HepG2 (cell line): ENCODE data around the gene FKBP1A. TPM values are rescaled to one million over a fixed set of nuclear protein-coding genes. Genes with fewer than 3 reads are reported as not detected.
A peak's percentile ranks its signal among the peaks of the same experiment; 100 is the strongest.

Source experiments
- DMAP1 ChIP-seq: IDR thresholded peaks from 2 replicates; pipeline ENCODE4 v1.6.1; 2016
- ETV6 ChIP-seq: sonication (generic); formaldehyde crosslinking; conservative IDR thresholded peaks from 2 replicates; pipeline ENCODE4 v1.4.0; 2020; ENCODE audit warnings: missing genetic modification reagents
- FOXK2 ChIP-seq: fragments of 450-650 bp; IDR thresholded peaks from 2 replicates; pipeline ENCODE4 v1.6.1; 2016
- HNRNPH1 ChIP-seq: fragments of 200-400 bp; formaldehyde crosslinking; optimal IDR thresholded peaks from 2 replicates; pipeline ENCODE3; 2017; ENCODE audit warnings: mild to moderate bottlenecking, low read depth, low read length
- MTF2 ChIP-seq: sonication (generic); formaldehyde crosslinking; IDR thresholded peaks from 2 replicates; pipeline ENCODE4 v1.5.0; 2020; ENCODE audit warnings: missing genetic modification reagents, borderline replicate concordance
- NR1H2 ChIP-seq: sonication (generic); formaldehyde crosslinking; IDR thresholded peaks from 2 replicates; pipeline ENCODE4 v1.8.1; 2022; ENCODE audit warnings: low read depth, missing genetic modification reagents, borderline replicate concordance
- REXO4 ChIP-seq: sonication (generic); formaldehyde crosslinking; IDR thresholded peaks from 2 replicates; pipeline ENCODE4 v1.8.0; 2022; ENCODE audit warnings: missing genetic modification reagents, mild to moderate bottlenecking, borderline replicate concordance
- SCMH1 ChIP-seq: sonication (generic); formaldehyde crosslinking; IDR thresholded peaks from 2 replicates; pipeline ENCODE4 v1.9.0; 2021; ENCODE audit warnings: missing genetic modification reagents, mild to moderate bottlenecking, borderline replicate concordance
- ZBTB20 ChIP-seq: sonication (generic); formaldehyde crosslinking; IDR thresholded peaks from 2 replicates; pipeline ENCODE4 v1.8.1; 2023; ENCODE audit warnings: missing genetic modification reagents, low read depth, mild to moderate bottlenecking, borderline replicate concordance
- ZFP1 ChIP-seq: IDR thresholded peaks from 2 replicates; pipeline ENCODE4 v1.6.1; 2016
- ZFX ChIP-seq: sonication (generic); formaldehyde crosslinking; IDR thresholded peaks from 2 replicates; pipeline ENCODE4 v1.4.0; 2020; ENCODE audit warnings: mild to moderate bottlenecking, low read depth, missing genetic modification reagents, moderate library complexity
- ZNF263 ChIP-seq: sonication (generic); formaldehyde crosslinking; IDR thresholded peaks from 2 replicates; pipeline ENCODE4 v1.4.0; 2020; ENCODE audit warnings: missing genetic modification reagents
- ZNF44 ChIP-seq: sonication (generic); formaldehyde crosslinking; IDR thresholded peaks from 2 replicates; pipeline ENCODE4 v1.5.1; 2020; ENCODE audit warnings: mild to moderate bottlenecking, missing genetic modification reagents
- ZNF747 ChIP-seq: sonication (generic); formaldehyde crosslinking; IDR thresholded peaks from 2 replicates; pipeline ENCODE4 v1.8.1; 2023; ENCODE audit warnings: missing genetic modification reagents, mild to moderate bottlenecking, borderline replicate concordance
- ZNF816 ChIP-seq: sonication (generic); formaldehyde crosslinking; IDR thresholded peaks from 2 replicates; pipeline ENCODE4 v1.8.0; 2022; ENCODE audit warnings: missing genetic modification reagents, mild to moderate bottlenecking, borderline replicate concordance
- polyA plus RNA-seq, 8 experiments: library from polyadenylated mRNA; depleted of rRNA in 3 of 8; stranded (reverse) in 7 of 8; unstranded in 1 of 8; fragments of >200 nt; fragmentation: Illumina TruSeq in 4 of 8; extraction: Trizol in 4 of 8; gene quantifications; 2 replicates each; pipeline versions ENCODE4 v1.2.1 to v1.2.3, GENCODE V29; 2011 to 2016; ENCODE audit warnings: low read depth in 4 of 8, missing spikeins in 1 of 8, mixed read lengths in 1 of 8; ENCODE audit not compliant: insufficient read depth in 1 of 8
- total RNA-seq, 5 experiments: library from RNA; depleted of rRNA; stranded (reverse); fragments of >200 nt; fragmentation: Illumina TruSeq; extraction: Trizol; gene quantifications; 2 replicates each; pipeline ENCODE4 v1.2.3, GENCODE V29; 2016; ENCODE audit warnings: low read depth in 1 of 5
- TF ChIP-seq, protein P1 (sequence below): sonication (generic); formaldehyde crosslinking; IDR thresholded peaks from 2 replicates; pipeline ENCODE4 v1.9.0; 2021; ENCODE audit warnings: missing genetic modification reagents, borderline replicate concordance
- TF ChIP-seq, protein P2 (sequence below): IDR thresholded peaks from 2 replicates; pipeline ENCODE4 v1.6.1; 2016; ENCODE audit warnings: low read depth, borderline replicate concordance
- TF ChIP-seq, protein P3 (sequence below): sonication (generic); formaldehyde crosslinking; IDR thresholded peaks from 2 replicates; pipeline ENCODE4 v1.5.0; 2020; ENCODE audit warnings: missing genetic modification reagents
- TF ChIP-seq, protein P4 (sequence below): sonication (generic); formaldehyde crosslinking; conservative IDR thresholded peaks from 2 replicates; pipeline ENCODE4 v1.4.0; 2020; ENCODE audit warnings: mild to moderate bottlenecking, missing genetic modification reagents, moderate library complexity
- TF ChIP-seq, protein P5 (sequence below): sonication (generic); formaldehyde crosslinking; IDR thresholded peaks from 2 replicates; pipeline ENCODE4 v1.5.1; 2020; ENCODE audit warnings: mild to moderate bottlenecking, missing genetic modification reagents, moderate library complexity
- TF ChIP-seq, protein P6 (sequence below): sonication (generic); formaldehyde crosslinking; IDR thresholded peaks from 2 replicates; pipeline ENCODE4 v1.5.0; 2020; ENCODE audit warnings: mild to moderate bottlenecking, missing genetic modification reagents

FKBP1A gene
- total and polyA plus RNA-seq, 2 of the 13 experiments (the other 11 are each of a cell fraction or from before 2014, with no cell fraction given) = 119 to 468 TPM

DNA sequence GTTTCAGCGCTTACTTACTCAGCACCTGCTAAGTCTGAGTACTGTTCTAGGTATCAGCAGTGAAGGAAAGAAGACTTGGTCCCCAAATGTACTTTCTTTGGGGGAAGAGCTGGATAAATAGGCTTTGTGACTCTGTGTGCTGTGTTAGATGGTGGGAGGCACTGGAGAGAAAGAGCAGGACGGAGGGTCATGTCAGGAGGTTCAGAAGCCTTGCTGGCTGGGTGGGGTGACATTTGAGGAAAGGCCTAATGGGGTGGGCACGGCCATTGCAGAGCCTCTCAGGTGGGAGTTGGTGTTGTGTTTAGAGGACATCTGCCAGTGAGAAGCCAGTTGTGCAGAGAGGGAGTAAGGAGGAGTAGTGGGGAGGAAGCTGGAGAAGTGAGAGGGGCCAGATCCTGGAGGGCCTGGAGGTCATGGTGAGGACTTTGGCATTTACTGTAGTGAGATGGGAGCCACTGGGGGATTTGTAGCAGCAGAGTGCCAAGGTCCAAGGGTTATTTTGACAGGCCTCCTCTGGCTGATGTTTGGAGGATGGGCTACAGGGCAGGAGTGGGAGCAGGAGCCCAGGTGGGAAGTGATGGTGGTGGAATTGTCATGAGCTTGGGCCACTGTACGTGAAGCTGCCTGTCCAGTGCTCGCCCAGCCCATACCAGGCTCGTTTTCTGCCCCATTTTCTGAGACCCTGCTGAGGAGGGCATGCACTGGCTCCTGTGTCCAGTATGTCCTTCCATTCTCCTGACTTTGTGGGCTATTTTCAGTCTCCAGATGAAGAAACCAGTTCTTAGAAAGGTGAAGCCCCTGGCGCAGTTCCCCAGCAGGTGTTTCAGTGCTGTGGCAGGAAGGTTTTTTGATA is 64.8 kb downstream of the FKBP1A start (continued):
- peak; percentile 82 for TF ChIP-seq HNRNPH1
- no peak for TF ChIP-seq ETV6 (CRISPR knock-in tag)
- TF ChIP-seq SCMH1 (CRISPR knock-in tag) = no peak
- TF ChIP-seq, protein P1, sequence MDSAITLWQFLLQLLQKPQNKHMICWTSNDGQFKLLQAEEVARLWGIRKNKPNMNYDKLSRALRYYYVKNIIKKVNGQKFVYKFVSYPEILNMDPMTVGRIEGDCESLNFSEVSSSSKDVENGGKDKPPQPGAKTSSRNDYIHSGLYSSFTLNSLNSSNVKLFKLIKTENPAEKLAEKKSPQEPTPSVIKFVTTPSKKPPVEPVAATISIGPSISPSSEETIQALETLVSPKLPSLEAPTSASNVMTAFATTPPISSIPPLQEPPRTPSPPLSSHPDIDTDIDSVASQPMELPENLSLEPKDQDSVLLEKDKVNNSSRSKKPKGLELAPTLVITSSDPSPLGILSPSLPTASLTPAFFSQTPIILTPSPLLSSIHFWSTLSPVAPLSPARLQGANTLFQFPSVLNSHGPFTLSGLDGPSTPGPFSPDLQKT (CRISPR knock-in tag) = no peak
- TF ChIP-seq, protein P2, sequence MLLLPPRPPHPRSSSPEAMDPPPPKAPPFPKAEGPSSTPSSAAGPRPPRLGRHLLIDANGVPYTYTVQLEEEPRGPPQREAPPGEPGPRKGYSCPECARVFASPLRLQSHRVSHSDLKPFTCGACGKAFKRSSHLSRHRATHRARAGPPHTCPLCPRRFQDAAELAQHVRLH (CRISPR knock-in tag) = peak; percentile 80; the same call in 1 of the 2 replicates
- no peak for TF ChIP-seq MTF2
- TF ChIP-seq, protein P3, sequence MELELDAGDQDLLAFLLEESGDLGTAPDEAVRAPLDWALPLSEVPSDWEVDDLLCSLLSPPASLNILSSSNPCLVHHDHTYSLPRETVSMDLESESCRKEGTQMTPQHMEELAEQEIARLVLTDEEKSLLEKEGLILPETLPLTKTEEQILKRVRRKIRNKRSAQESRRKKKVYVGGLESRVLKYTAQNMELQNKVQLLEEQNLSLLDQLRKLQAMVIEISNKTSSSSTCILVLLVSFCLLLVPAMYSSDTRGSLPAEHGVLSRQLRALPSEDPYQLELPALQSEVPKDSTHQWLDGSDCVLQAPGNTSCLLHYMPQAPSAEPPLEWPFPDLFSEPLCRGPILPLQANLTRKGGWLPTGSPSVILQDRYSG (CRISPR knock-in tag) = no peak
- no peak for TF ChIP-seq ZFP1 (CRISPR knock-in tag)
- no peak for TF ChIP-seq DMAP1 (CRISPR knock-in tag)
- TF ChIP-seq, protein P4, sequence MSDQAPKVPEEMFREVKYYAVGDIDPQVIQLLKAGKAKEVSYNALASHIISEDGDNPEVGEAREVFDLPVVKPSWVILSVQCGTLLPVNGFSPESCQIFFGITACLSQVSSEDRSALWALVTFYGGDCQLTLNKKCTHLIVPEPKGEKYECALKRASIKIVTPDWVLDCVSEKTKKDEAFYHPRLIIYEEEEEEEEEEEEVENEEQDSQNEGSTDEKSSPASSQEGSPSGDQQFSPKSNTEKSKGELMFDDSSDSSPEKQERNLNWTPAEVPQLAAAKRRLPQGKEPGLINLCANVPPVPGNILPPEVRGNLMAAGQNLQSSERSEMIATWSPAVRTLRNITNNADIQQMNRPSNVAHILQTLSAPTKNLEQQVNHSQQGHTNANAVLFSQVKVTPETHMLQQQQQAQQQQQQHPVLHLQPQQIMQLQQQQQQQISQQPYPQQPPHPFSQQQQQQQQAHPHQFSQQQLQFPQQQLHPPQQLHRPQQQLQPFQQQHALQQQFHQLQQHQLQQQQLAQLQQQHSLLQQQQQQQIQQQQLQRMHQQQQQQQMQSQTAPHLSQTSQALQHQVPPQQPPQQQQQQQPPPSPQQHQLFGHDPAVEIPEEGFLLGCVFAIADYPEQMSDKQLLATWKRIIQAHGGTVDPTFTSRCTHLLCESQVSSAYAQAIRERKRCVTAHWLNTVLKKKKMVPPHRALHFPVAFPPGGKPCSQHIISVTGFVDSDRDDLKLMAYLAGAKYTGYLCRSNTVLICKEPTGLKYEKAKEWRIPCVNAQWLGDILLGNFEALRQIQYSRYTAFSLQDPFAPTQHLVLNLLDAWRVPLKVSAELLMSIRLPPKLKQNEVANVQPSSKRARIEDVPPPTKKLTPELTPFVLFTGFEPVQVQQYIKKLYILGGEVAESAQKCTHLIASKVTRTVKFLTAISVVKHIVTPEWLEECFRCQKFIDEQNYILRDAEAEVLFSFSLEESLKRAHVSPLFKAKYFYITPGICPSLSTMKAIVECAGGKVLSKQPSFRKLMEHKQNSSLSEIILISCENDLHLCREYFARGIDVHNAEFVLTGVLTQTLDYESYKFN (CRISPR knock-in tag) = peak; percentile 97
- TF ChIP-seq ZNF747 (CRISPR knock-in tag) = peak; percentile 33; the same call in 1 of the 2 replicates
- TF ChIP-seq ZNF44 (CRISPR knock-in tag) = peak; percentile 79; the same call in 1 of the 2 replicates
- TF ChIP-seq ZNF263 = peak; percentile 100
- TF ChIP-seq, protein P5, sequence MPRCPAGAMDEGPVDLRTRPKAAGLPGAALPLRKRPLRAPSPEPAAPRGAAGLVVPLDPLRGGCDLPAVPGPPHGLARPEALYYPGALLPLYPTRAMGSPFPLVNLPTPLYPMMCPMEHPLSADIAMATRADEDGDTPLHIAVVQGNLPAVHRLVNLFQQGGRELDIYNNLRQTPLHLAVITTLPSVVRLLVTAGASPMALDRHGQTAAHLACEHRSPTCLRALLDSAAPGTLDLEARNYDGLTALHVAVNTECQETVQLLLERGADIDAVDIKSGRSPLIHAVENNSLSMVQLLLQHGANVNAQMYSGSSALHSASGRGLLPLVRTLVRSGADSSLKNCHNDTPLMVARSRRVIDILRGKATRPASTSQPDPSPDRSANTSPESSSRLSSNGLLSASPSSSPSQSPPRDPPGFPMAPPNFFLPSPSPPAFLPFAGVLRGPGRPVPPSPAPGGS = 0 out of 2 replicates have a peak, but pooled peaks have one; percentile 19
- TF ChIP-seq, protein P6, sequence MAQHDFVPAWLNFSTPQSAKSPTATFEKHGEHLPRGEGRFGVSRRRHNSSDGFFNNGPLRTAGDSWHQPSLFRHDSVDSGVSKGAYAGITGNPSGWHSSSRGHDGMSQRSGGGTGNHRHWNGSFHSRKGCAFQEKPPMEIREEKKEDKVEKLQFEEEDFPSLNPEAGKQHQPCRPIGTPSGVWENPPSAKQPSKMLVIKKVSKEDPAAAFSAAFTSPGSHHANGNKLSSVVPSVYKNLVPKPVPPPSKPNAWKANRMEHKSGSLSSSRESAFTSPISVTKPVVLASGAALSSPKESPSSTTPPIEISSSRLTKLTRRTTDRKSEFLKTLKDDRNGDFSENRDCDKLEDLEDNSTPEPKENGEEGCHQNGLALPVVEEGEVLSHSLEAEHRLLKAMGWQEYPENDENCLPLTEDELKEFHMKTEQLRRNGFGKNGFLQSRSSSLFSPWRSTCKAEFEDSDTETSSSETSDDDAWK (CRISPR knock-in tag) = no peak
- TF ChIP-seq ZBTB20 (CRISPR knock-in tag) = peak; percentile 34; the same call in 1 of the 2 replicates
- no peak for TF ChIP-seq ZNF816
- no peak for TF ChIP-seq REXO4 (CRISPR knock-in tag)
- TF ChIP-seq ZFX (CRISPR knock-in tag) = peak; percentile 77
- peak; percentile 55; the same call in 1 of the 2 replicates for TF ChIP-seq FOXK2
- no peak for TF ChIP-seq NR1H2 (CRISPR knock-in tag)
